ENCODE data around the gene EFNA1. TPM values are rescaled to one million over a fixed set of nuclear protein-coding genes. Genes with fewer than 3 reads are reported as not detected.

EFNA1 gene
- total and polyA plus RNA-seq, 2 of the 8 experiments (the other 6 are each of a cell fraction or from before 2014, with no cell fraction given): 4.9 to 14.6 TPM

- Histone ChIP-seq H3K36me3 (ENCODE audit: control insufficient read depth in 2 of 4, insufficient read depth in 4 of 4, low read length in 3 of 4) (no peaks in the 10 kb centered on the region; a peak in 2 of 8 replicates), H3K18ac (ENCODE audit: extremely low read depth, low read length) (no peak overlapping the region), H3K23ac (ENCODE audit: insufficient read length) (no peak overlapping the region), H2BK120ac (replicated peaks; ENCODE audit: low read depth, low read length) (no peak overlapping the region), H2BK20ac (ENCODE audit: low read length) (no peak overlapping the region), H3K79me2 (ENCODE audit: control insufficient read depth in 1 of 2, insufficient read depth in 2 of 2, low read length in 2 of 2) (peaks cover 0 to 2% of the 10 kb centered on the region in 2 experiments; a peak in 1 of 4 replicates), H3K79me1 (ENCODE audit: low read depth, low read length) (no peaks in the 10 kb centered on the region; the same call in 1 of the 2 replicates), H3K4me2 (ENCODE audit: insufficient read depth in 1 of 2, low read depth in 2 of 2, low read length in 2 of 2) (peak overlapping the region; percentile 79 to 86), H3K14ac (ENCODE audit: insufficient read length) (no peak overlapping the region), H2BK12ac (ENCODE audit: low read depth, low read length) (0 out of 2 replicates have a peak overlapping the region, but pooled peaks have one; percentile 7), H3K4me3 (ENCODE audit: extremely low read depth in 1 of 4, insufficient read depth in 2 of 4, low read depth in 3 of 4, low read length in 4 of 4) (peak overlapping the region; percentile 67 to 89 (median 85); a peak in 5 of 8 replicates), H3K4ac (replicated peaks; ENCODE audit: insufficient read length, low read depth, low read length) (no peak overlapping the region), H2AK5ac (ENCODE audit: low read depth, low read length) (no peak overlapping the region), H3K9me3 (ENCODE audit: insufficient read depth in 2 of 2, low read depth in 1 of 2, low read length in 1 of 2) (no peaks in the 10 kb centered on the region), H2AFZ (ENCODE audit: low read length) (no peak overlapping the region), H3K9ac (replicated peaks in 1 of 4; ENCODE audit: extremely low read depth in 1 of 4, low read depth in 3 of 4, low read length in 3 of 4) (peak overlapping the region in 1 of 4 experiments; percentile 54; a peak in 1 of 7 replicates), H3K23me2 (ENCODE audit: low read depth, low read length) (peaks cover 11% of the 10 kb centered on the region; the same call in 1 of the 2 replicates), H3K56ac (replicated peaks; ENCODE audit: insufficient read length, low read depth, low read length) (no peak overlapping the region), H3K4me1 (replicated peaks in 1 of 4; ENCODE audit: control insufficient read depth in 3 of 4, insufficient read depth in 4 of 4, low read length in 3 of 4) (peaks cover 0 to 18% (median 8%) of the 10 kb centered on the region in 4 experiments; a peak in 5 of 7 replicates), H3K27ac (ENCODE audit: low read depth, low read length) (no peak overlapping the region), H2BK5ac (ENCODE audit: low read depth, low read length) (0 out of 2 replicates have a peak overlapping the region, but pooled peaks have one; percentile 69), H2BK15ac (ENCODE audit: low read length) (peak overlapping the region; percentile 36; the same call in 1 of the 2 replicates), H4K8ac (ENCODE audit: extremely low read depth, insufficient read depth, low read length) (no peak overlapping the region), H4K5ac (ENCODE audit: insufficient read length, low read depth, low read length) (peak overlapping the region; percentile 49), H3K27me3 (replicated peaks in 1 of 4; ENCODE audit: control insufficient read depth in 3 of 4, extremely low read depth in 1 of 4, insufficient read depth in 3 of 4, low read length in 3 of 4) (no peaks in the 10 kb centered on the region), H4K20me1 (replicated peaks in 1 of 2; ENCODE audit: control insufficient read depth in 1 of 2, insufficient read depth in 2 of 2, low read length in 2 of 2) (no peaks in the 10 kb centered on the region), H4K91ac (replicated peaks; ENCODE audit: insufficient read length, low read length) (no peak overlapping the region)
- no peak for TF ChIP-seq HDAC2 (IDR thresholded peaks at IDR 0.05; ENCODE audit: borderline replicate concordance in 1 of 2, low read depth in 2 of 2, low read length in 2 of 2)
- TF ChIP-seq GABPA (IDR thresholded peaks at IDR 0.05; ENCODE audit: borderline replicate concordance, insufficient read depth, low read length): no peak
- TF ChIP-seq RNF2 (IDR thresholded peaks at IDR 0.05; ENCODE audit: borderline replicate concordance, low read depth, low read length, missing control alignments, poor library complexity, severe bottlenecking): no peak
- FAIRE-seq: no peak
- WGBS, 2 experiments (ENCODE audit: extremely low coverage in 1 of 2, insufficient coverage in 1 of 2, insufficient read length in 1 of 2, insufficient replicate concordance in 2 of 2, low coverage in 1 of 2, low lambda C conversion rate in 2 of 2, missing lambda C conversion rate in 1 of 2): 83% methylated on average over 6 of the region's 6 CpGs; no CpG with 5 or more reads in 1 of the 2 experiments
- ChIA-PET CTCF (ENCODE audit: partially characterized antibody) (interaction anchor here (0.6 to 14.2 kb wide), 13 partner anchors 9 to 113 kb away, joined by 3 to 187 read pairs (median 4); partner anchors contain the start of genes KRTCAP2 and TRIM46), POLR2A (ENCODE audit: partially characterized antibody) (interaction anchor here (0.6 to 2.4 kb wide), 10 partner anchors 7 to 57 kb away, joined by 3 to 14 read pairs (median 4); partner anchors contain the start of gene KRTCAP2)
- DNase-seq (ENCODE audit: low read depth in 1 of 2, low spot score in 2 of 2): no peak
Observed at GRCh38 chr1:155137154-155137949, 9.7 kb downstream of the EFNA1 start.

Measured in H1 (cell line).